Measurements from ENCODE around the gene MCF2.
"Not testable (repeated sequence)": the region's sequence is repeated elsewhere in the genome, so short reads cannot be mapped to it uniquely, and the experiment has no call there.

MCF2 gene

GRCh38 chrX:139708067-139708466 is at the start of gene MCF2:
TSS of gene MCF2 (minus strand) at chrX:139708167. CDS start at chrX:139651744, 56,423 bp downstream.
- no peak for DNase-seq (ENCODE audit: low spot score)

GRCh38 chrX:139751053-139751452 is 43.1 kb upstream of the MCF2 start:
- no peak for DNase-seq (ENCODE audit: low spot score)

GRCh38 chrX:139750390-139750789 is 42.4 kb upstream of the MCF2 start:
- DNase-seq (ENCODE audit: low spot score) = no peak

GRCh38 chrX:139739138-139739537 is 31.2 kb upstream of the MCF2 start:
- no peak for DNase-seq (ENCODE audit: low spot score)

- DNase-seq (ENCODE audit: low spot score) = no peak
These were observed 30.6 kb upstream of the MCF2 start for GRCh38 chrX:139738581-139738980.

GRCh38 chrX:139736151-139736550 is 28.2 kb upstream of the MCF2 start:
- DNase-seq (ENCODE audit: low spot score) = no peak

- no peak for DNase-seq (ENCODE audit: low spot score)
These were observed 27.0 kb upstream of the MCF2 start for GRCh38 chrX:139734996-139735395.

GRCh38 chrX:139725720-139726119 is 17.8 kb upstream of the MCF2 start:
- DNase-seq (ENCODE audit: low spot score) = no peak

GRCh38 chrX:139724626-139725025 is 16.7 kb upstream of the MCF2 start:
- DNase-seq (ENCODE audit: low spot score) = no peak

- DNase-seq (ENCODE audit: low spot score) = no peak
These were observed 13.0 kb upstream of the MCF2 start for GRCh38 chrX:139720979-139721378.

- DNase-seq (ENCODE audit: low spot score) = no peak
These were observed 12.2 kb upstream of the MCF2 start for GRCh38 chrX:139720136-139720535.

- DNase-seq (ENCODE audit: low spot score) = no peak
These were observed 5.3 kb downstream of the MCF2 start for GRCh38 chrX:139702658-139703057.

GRCh38 chrX:139692908-139693307 is 15.1 kb downstream of the MCF2 start:
- no peak for DNase-seq (ENCODE audit: low spot score)

GRCh38 chrX:139692506-139692849 is 15.5 kb downstream of the MCF2 start:
- no peak for DNase-seq (ENCODE audit: low spot score)

- DNase-seq (ENCODE audit: low spot score) = no peak
These were observed 16.0 kb downstream of the MCF2 start for GRCh38 chrX:139691843-139692505.

GRCh38 chrX:139691493-139691842 is 16.5 kb downstream of the MCF2 start:
- DNase-seq (ENCODE audit: low spot score) = no peak

GRCh38 chrX:139685175-139685574 is 22.8 kb downstream of the MCF2 start:
- not testable (repeated sequence) for DNase-seq (ENCODE audit: low spot score)

- no peak for DNase-seq (ENCODE audit: low spot score)
These were observed 27.6 kb downstream of the MCF2 start for GRCh38 chrX:139680356-139680755.

GRCh38 chrX:139647597-139647996 is 60.4 kb downstream of the MCF2 start:
- DNase-seq (ENCODE audit: low spot score) = no peak

- DNase-seq (ENCODE audit: low spot score) = no peak
These were observed 65.6 kb downstream of the MCF2 start for GRCh38 chrX:139642241-139642927.

- no peak for DNase-seq (ENCODE audit: low spot score)
These were observed 67.7 kb downstream of the MCF2 start for GRCh38 chrX:139640259-139640658.

GRCh38 chrX:139639253-139639652 is 68.7 kb downstream of the MCF2 start:
- no peak for DNase-seq (ENCODE audit: low spot score)

- no peak for DNase-seq (ENCODE audit: low spot score)
These were observed 107.9 kb downstream of the MCF2 start for GRCh38 chrX:139600105-139600504.

- no peak for DNase-seq (ENCODE audit: low spot score)
These were observed 111.9 kb downstream of the MCF2 start for GRCh38 chrX:139596068-139596467.

Measured in left forelimb (tissue), 1 donor.